Neural progenitor cell (in vitro differentiated cells): Measurements from ENCODE around the gene TEX30.

Experiments
- CTCF ChIP-seq: fragments of 200-600 bp; sonication (generic); IDR thresholded peaks from 2 replicates; pipeline ENCODE4 v1.5.1; 2017; ENCODE audit warnings: antibody characterized with exemption, mild to moderate bottlenecking
- EZH2 ChIP-seq: fragments of 200-600 bp; sonication (generic); IDR thresholded peaks from 2 replicates; pipeline ENCODE4 v1.6.1; 2017; ENCODE audit warnings: antibody characterized with exemption, mild to moderate bottlenecking, moderate library complexity

GRCh38 chr13:102779436-102780159 is 6.0 kb upstream of the TEX30 start:
- TF ChIP-seq CTCF, result no peak
- TF ChIP-seq EZH2, result no peak
